WTC11 (cell line): ENCODE results near the gene PIK3R2. TPM values are rescaled to one million over a fixed set of nuclear protein-coding genes. Genes with fewer than 3 reads are reported as not detected.

ENCODE experiments used
- ATAC-seq: fragments of 200-7000 bp; cut with Tn5 transposase; 2 replicates; pipeline ENCODE4 v1.10.0; 2021; ENCODE audit warnings: mild to moderate bottlenecking, moderate library complexity
- CTCF ChIA-PET: fragments of 300-600 bp; sonication (Branson Sonifier 250); formaldehyde crosslinking; loops from one replicate; lab custom pipeline; 2021; ENCODE audit warnings: antibody characterized with exemption; lab: Charles Lee
- POLR2A ChIA-PET: fragments of 350-600 bp; sonication (Branson Sonifier 250); formaldehyde crosslinking; loops from one replicate; lab custom pipeline; 2021; ENCODE audit warnings: antibody characterized with exemption; lab: Charles Lee
- DNase-seq: peaks from one replicate; pipeline ENCODE4 v3.0.0; 2021; ENCODE audit warnings: low spot score
- H3K27ac Mint-ChIP-seq: 2 replicates; pipeline ENCODE4 v1.8.0; 2021; ENCODE audit warnings: mixed read lengths
- H3K27me3 Mint-ChIP-seq: 2 replicates; pipeline ENCODE4 v1.8.0; 2021; ENCODE audit warnings: low read depth, mild to moderate bottlenecking, moderate library complexity, mixed read lengths
- H3K36me3 Mint-ChIP-seq: 2 replicates; pipeline ENCODE4 v1.8.0; 2021; ENCODE audit warnings: mixed read lengths
- H3K4me1 Mint-ChIP-seq: 2 replicates; pipeline ENCODE4 v1.8.0; 2022; ENCODE audit warnings: mixed read lengths
- H3K4me3 Mint-ChIP-seq: 2 replicates; pipeline ENCODE4 v1.8.0; 2021; ENCODE audit warnings: mild to moderate bottlenecking, moderate library complexity, mixed read lengths
- H3K9me3 Mint-ChIP-seq: 2 replicates; pipeline ENCODE4 v1.8.0; 2021; ENCODE audit warnings: mixed read lengths
- CTCF ChIP-seq: fragments of 200-600 bp; IDR thresholded peaks from 2 replicates; pipeline ENCODE4 v1.8.0; 2022; ENCODE audit warnings: antibody characterized with exemption
- E2F4 ChIP-seq: sonication (generic); formaldehyde crosslinking; IDR thresholded peaks from 2 replicates; pipeline ENCODE4 v1.8.1; 2022; ENCODE audit warnings: low read depth, mild to moderate bottlenecking, moderate library complexity, missing genetic modification reagents, borderline replicate concordance
- FOXP1 ChIP-seq: sonication (generic); formaldehyde crosslinking; IDR thresholded peaks from 2 replicates; pipeline ENCODE4 v1.8.0; 2022; ENCODE audit warnings: missing genetic modification reagents, mild to moderate bottlenecking, moderate library complexity, borderline replicate concordance
- FOXP4 ChIP-seq: sonication (generic); formaldehyde crosslinking; IDR thresholded peaks from 2 replicates; pipeline ENCODE4 v1.8.0; 2022; ENCODE audit warnings: mild to moderate bottlenecking, missing genetic modification reagents
- GABPB1 ChIP-seq: sonication (generic); formaldehyde crosslinking; IDR thresholded peaks from 2 replicates; pipeline ENCODE4 v1.8.1; 2023; ENCODE audit warnings: mild to moderate bottlenecking, missing genetic modification reagents
- HMGXB4 ChIP-seq: sonication (generic); formaldehyde crosslinking; IDR thresholded peaks from 2 replicates; pipeline ENCODE4 v1.8.1; 2023; ENCODE audit warnings: mild to moderate bottlenecking, moderate library complexity, missing genetic modification reagents
- JAZF1 ChIP-seq: fragments of 250-450 bp; sonication (Bioruptor Pico); IDR thresholded peaks from 2 replicates; pipeline ENCODE4 v1.9.0; 2021; ENCODE audit warnings: moderate library complexity, mild to moderate bottlenecking, inconsistent platforms
- MAX ChIP-seq: sonication (generic); formaldehyde crosslinking; IDR thresholded peaks from 2 replicates; pipeline ENCODE4 v1.8.0; 2022; ENCODE audit warnings: mild to moderate bottlenecking, missing genetic modification reagents
- NR1H2 ChIP-seq: sonication (generic); formaldehyde crosslinking; IDR thresholded peaks from 2 replicates; pipeline ENCODE4 v1.9.0; 2021; ENCODE audit warnings: mild to moderate bottlenecking, moderate library complexity, missing genetic modification reagents
- USF1 ChIP-seq: sonication (generic); formaldehyde crosslinking; IDR thresholded peaks from 2 replicates; pipeline ENCODE4 v1.8.0; 2022; ENCODE audit warnings: mild to moderate bottlenecking, missing genetic modification reagents
- ZBTB43 ChIP-seq: sonication (generic); formaldehyde crosslinking; IDR thresholded peaks from 2 replicates; pipeline ENCODE4 v1.8.1; 2023; ENCODE audit warnings: mild to moderate bottlenecking, missing genetic modification reagents
- ZNF219 ChIP-seq: sonication (generic); formaldehyde crosslinking; IDR thresholded peaks from 2 replicates; pipeline ENCODE4 v1.8.0; 2023; ENCODE audit warnings: missing genetic modification reagents, mild to moderate bottlenecking, borderline replicate concordance
- ZNF281 ChIP-seq: sonication (generic); formaldehyde crosslinking; IDR thresholded peaks from 2 replicates; pipeline ENCODE4 v1.8.0; 2023; ENCODE audit warnings: mild to moderate bottlenecking, missing genetic modification reagents
- ZNF416 ChIP-seq: fragments of 250-450 bp; sonication (Bioruptor Pico); IDR thresholded peaks from 2 replicates; pipeline ENCODE4 v1.9.0; 2021; ENCODE audit warnings: mild to moderate bottlenecking, inconsistent platforms
- ZNF423 ChIP-seq: fragments of 250-450 bp; sonication (Bioruptor Pico); IDR thresholded peaks from 2 replicates; pipeline ENCODE4 v2.1.2; 2022; ENCODE audit warnings: mild to moderate bottlenecking, moderate library complexity
- total RNA-seq: library from RNA; stranded (reverse); gene quantifications from 3 replicates; pipeline ENCODE4 v1.2.3, GENCODE V29; 2021

PIK3R2 gene
- total RNA-seq, 1 experiment from 2014 or later, result 56.9 TPM

GRCh38 chr19:18160971-18161635 is 8.1 kb downstream of the PIK3R2 start (continued):
- TF ChIP-seq ZBTB43 (CRISPR knock-in tag), result no peak
- TF ChIP-seq FOXP1 (CRISPR knock-in tag), result no peak
- no peak for TF ChIP-seq MAX (CRISPR knock-in tag)
- TF ChIP-seq ZNF281 (CRISPR knock-in tag), result no peak
- no peak for TF ChIP-seq FOXP4 (CRISPR knock-in tag)
- TF ChIP-seq ZNF219, result no peak
- TF ChIP-seq ZNF416 (CRISPR knock-in tag), result no peak
- no peak for TF ChIP-seq E2F4
- TF ChIP-seq JAZF1 (CRISPR knock-in tag), result no peak
- TF ChIP-seq NR1H2 (CRISPR knock-in tag), result no peak
- TF ChIP-seq USF1 (CRISPR knock-in tag), result no peak
- TF ChIP-seq ZNF423, result peak; percentile 44; the same call in 1 of the 2 replicates

GRCh38 chr19:18161636-18162002 is 8.7 kb downstream of the PIK3R2 start:
- ATAC-seq, result no peak
- Mint-ChIP-seq H3K4me3 (peak overlapping the region; percentile 42; the same call in 1 of the 2 replicates), H3K4me1 (peaks cover 10% of the 10 kb centered on the region; the same call in 1 of the 2 replicates), H3K9me3 (no peaks in the 10 kb centered on the region)
- TF ChIP-seq HMGXB4 (no peak), GABPB1 (CRISPR knock-in tag) (no peak), JAZF1 (CRISPR knock-in tag) (no peak), CTCF (0 out of 2 replicates have a peak, but pooled peaks have one; percentile 32)
- TF ChIP-seq, all 79 proteins: peak for 1
- Mint-ChIP-seq H3K36me3 (peaks cover 24% of the 10 kb centered on the region), H3K27ac (no peak overlapping the region), H3K27me3 (no peaks in the 10 kb centered on the region)
- ChIA-PET CTCF (interaction anchor here (0.5 to 2.4 kb wide), 42 partner anchors 10 to 227 kb away, joined by 3 to 40 read pairs (median 4); partner anchors contain the start of genes IQCN, MAST3, MPV17L2 and PIK3R2), POLR2A (interaction anchor here (0.6 kb wide), 1 partner anchor 120 kb away, joined by 4 read pairs; the partner anchor contains the start of gene JUND)
- DNase-seq, result no peak
